A549 treated with DMSO at 1 μM for 4 hours (cell line): ENCODE data around the gene DBF4. TPM values are rescaled to one million over a fixed set of nuclear protein-coding genes. Genes with fewer than 3 reads are reported as not detected.

Experiments
- total RNA-seq: library from RNA; stranded (reverse); fragments of 200-300 nt; extraction: Qiagen RNA extraction; gene quantifications from 5 replicates; pipeline ENCODE4 v1.2.3, GENCODE V29; 2022; ENCODE audit warnings: low read depth

The DBF4 gene
- 29.5 to 39.1 TPM (median 36.1 TPM) in 5 replicates for total RNA-seq

DNA sequence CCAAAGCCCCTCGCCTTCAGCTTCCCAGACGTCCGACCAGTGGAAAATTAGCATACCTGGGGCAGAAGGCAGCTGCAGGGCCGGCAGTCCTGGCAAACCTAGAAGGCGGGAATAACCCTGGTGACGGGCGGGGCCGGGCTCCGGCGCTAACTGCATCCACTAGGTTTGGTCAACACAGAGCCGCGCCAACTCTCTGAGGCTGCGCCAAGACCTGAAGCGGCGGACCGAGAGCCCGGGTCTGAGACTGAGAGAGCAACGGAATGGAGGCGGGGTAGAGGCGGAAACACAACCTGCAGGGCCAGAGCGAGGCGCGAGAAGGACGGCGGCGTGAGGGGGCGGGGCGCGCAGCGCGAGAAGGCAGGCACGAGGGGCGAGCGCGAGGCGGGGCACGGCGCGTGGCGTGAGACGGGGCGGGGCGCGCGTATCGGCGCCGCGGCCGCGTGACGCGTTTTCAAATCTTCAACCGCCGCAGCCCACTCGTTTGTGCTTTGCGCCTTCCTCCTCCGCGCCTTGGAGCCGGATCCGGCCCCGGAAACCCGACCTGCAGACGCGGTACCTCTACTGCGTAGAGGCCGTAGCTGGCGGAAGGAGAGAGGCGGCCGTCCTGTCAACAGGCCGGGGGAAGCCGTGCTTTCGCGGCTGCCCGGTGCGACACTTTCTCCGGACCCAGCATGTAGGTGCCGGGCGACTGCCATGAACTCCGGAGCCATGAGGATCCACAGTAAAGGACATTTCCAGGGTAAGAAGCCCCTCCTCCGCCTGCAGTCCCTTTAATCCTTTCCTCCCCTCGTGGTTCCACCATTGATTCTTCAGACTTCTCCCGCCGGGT, at the start of gene DBF4, which contains the start of gene SLC25A40:
DBF4 (plus strand) TSS at position 454 of the 829 bp plus-strand sequence; CDS start at position 694, 240 bp downstream.
SLC25A40 (minus strand) TSS at position 321 of the 829 bp plus-strand sequence. CDS start 17,633 bp downstream, outside the sequence.

DNA sequence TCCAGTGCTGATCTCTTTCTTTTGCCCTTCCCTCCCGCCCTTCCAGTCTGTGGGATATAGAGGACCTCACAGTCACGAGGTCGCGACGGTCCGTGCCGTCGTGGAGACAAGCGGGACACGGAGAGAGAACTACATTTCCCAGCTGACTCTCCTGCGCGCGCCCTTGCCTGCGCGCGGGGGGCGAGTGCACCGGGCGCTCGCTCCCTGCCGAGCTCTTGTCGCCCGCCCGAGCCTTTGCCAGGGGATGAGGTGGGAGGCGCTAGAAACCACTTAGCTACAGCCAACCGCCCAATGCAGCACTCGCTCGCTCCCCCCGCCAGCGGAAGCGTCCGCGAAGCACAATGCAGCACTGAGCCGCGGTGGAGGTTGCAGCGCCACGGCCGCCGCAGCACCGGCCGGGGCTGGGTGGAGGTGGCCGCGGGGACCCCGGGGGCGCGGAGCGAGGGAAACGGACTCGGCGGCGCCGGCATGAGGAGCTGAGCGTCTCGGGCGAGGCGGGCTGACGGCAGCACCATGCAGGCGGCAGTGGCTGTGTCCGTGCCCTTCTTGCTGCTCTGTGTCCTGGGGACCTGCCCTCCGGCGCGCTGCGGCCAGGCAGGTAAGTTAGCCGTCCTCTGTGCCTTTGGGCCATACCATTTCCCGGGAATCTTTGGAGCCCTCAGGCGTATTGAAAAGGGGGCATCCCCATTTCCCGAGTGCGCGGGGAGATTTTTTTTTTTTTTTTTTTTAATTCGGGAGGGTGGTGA, 57.8 kb downstream of the DBF4 start, which contains the start of gene ADAM22:
ADAM22 (plus strand) TSS at position 299 of the 746 bp plus-strand sequence; CDS start at position 514, 215 bp downstream.

Other genes starting within 250 kb of the DBF4 start
- gene RUNDC3B, start 248.1 kb upstream of the DBF4 start, total RNA-seq, result not detected in 5 replicates
- 5.1 to 10.5 TPM (median 8.4 TPM) in 5 replicates for gene SLC25A40, start 133 bp upstream of the DBF4 start, total RNA-seq
- 0.32 to 0.44 TPM (median 0.36 TPM) in 5 replicates for gene ADAM22, start 57.8 kb downstream of the DBF4 start, total RNA-seq